NCI-H1930 (cell line): Measurements from ENCODE around the gene DBR1.
A peak's percentile ranks its signal among the peaks of the same experiment; 100 is the strongest.
"Not testable (repeated sequence)": the region's sequence is repeated elsewhere in the genome, so short reads cannot be mapped to it uniquely, and the experiment has no call there.

Experiments
- DNase-seq, 2 experiments: peaks; one replicate each; lab custom pipeline; 2025; lab: John Stamatoyannopoulos, UW

Gene DBR1

GRCh38 chr3:138186803-138187295 is 12.1 kb upstream of the DBR1 start:
- DNase-seq: peak; percentile 70 to 83

- DNase-seq: no peak
Observed at GRCh38 chr3:138186221-138186620, 11.5 kb upstream of the DBR1 start.

- no peak for DNase-seq
Observed at GRCh38 chr3:138184994-138185393, 10.3 kb upstream of the DBR1 start.

- no peak for DNase-seq
Observed at GRCh38 chr3:138180375-138181029, 5.8 kb upstream of the DBR1 start.

- no peak for DNase-seq
Observed at GRCh38 chr3:138173769-138174420, 826 bp downstream of the DBR1 start.

- DNase-seq: no peak
Observed at GRCh38 chr3:138172625-138173024, 2.1 kb downstream of the DBR1 start.

- no peak for DNase-seq
Observed at GRCh38 chr3:138165061-138165460, 9.7 kb downstream of the DBR1 start.

- DNase-seq: no peak
Observed at GRCh38 chr3:138157743-138158142, 17.0 kb downstream of the DBR1 start.

- no peak for DNase-seq
Observed at GRCh38 chr3:138154534-138154933, 20.2 kb downstream of the DBR1 start.

GRCh38 chr3:138148503-138148902 is 26.2 kb downstream of the DBR1 start:
- no peak for DNase-seq

DNA sequence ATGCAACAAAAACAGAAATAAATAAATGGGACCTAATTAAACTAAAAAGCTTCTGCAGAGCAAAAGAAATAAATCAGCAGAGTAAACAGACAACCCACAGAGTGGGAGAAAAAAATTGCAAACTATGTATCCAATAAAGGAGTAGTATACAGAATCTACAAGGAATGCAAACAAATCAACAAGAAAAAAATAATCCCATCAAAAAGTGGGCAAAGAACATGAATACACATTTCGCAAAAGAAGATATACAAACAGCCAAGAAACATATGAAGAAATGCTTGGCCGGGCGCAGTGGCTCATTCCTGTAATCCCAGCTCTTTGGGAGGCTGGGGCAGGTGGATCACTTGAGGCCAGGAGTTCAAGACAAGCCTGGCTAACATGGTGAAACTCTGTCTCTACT is 32.5 kb downstream of the DBR1 start:
- DNase-seq: not testable (repeated sequence)

DNA sequence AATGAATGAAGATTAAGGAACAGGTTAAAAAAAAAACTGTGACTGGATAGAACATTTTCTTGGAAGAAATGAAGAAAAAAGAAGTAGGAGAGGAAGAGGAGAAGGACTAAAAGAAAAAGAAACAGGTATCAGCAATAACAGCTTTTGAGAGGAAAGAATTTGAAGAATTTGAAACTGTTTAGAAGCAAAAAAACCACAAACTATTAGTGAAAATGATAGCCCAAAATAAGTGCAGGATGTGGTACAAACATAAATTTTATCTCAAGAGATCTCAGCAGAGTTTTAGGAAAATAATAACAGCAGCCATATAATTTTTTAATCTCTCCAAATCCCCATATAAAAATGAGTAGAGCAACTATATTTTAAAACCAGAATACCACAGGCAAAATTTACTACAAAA is 33.8 kb downstream of the DBR1 start:
- no peak for DNase-seq

- no peak for DNase-seq
Observed at GRCh38 chr3:138139691-138140090, 35.0 kb downstream of the DBR1 start.

DNA sequence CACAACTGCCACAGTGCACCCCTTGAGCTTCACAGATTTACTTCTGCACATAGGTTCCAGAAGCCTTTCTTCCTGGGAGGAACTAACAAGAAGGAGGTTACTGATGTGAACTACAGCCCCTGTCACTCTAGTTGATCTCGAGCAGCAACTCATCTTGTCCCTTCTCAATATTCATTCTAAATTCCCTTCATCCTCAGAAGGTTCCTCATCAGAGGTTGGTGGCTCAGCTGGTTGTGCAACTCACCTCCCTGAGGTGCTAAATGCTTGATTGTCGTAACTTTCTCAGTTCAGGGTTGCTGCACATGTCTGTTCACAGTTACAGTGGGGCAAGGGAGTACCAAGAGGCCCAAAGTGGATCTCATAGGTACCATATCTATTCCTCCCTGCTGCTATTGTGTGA is 36.9 kb downstream of the DBR1 start:
- DNase-seq: no peak

DNA sequence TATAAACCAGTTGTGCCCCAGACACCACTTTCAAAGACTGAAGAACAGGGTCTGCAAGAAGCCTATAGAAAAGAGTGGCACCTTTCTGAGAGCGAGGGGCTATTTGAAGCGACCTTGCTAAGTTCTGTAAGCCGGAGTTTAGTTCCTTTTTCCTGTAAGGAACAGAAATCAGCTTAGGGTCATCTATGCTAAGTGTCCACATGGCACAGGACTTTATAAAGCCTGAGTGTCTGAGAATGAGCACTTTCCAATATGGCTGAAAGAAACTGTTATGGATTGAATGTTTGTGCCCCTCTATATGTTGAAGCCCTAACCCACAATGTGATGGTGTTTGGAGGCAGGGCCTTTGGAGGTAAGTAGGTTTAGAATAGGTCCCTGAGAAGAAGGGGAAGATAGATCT is 38.5 kb downstream of the DBR1 start:
- no peak for DNase-seq

DNA sequence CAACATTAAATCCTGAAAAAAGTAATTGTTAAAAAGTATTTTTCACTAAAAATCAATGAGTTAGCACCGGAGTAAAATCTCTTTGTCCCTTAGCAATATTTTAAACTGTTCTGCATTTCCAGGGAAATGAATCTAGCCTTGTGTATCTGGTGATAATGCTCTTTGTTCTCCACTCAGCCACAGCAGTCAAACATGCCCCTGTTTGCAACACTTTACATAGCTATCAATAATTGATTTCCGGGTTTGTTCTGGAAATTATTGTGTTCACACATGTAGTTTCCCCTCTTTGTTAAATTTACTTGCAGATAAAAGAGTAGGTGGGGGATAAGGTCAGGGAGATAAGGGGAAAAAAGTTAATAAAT is 38.9 kb downstream of the DBR1 start:
- DNase-seq: no peak

DNA sequence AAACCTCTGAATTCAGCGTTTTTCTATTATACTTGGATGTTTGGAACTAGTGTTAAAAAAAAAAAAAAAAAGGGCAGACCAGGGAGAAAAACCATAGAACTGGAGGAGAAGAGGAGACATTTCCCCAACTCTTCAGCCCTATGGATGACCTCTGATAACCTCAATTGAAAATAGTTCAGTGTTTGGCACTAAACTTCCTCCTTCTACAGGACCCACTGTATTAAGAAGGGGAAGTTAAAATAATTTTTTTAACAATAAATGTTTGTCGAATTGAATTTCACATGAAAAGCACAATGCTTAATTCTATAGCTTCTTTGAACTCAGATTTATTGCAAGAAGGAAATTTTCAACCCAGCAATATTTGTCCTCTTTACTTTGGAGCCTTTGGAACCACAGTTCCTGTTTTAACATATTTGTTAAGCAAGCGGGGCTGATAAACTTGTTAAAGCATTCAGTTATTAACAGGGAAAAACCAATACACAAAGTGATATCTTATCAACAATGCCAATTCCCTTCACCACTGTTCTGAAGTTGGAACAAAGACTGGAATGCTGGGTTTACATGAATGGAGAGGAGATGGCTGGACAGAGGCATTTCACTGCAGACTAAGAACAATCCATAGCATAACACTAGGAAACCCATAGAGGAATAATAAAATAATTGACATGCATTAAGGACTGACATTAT is 39.4 kb downstream of the DBR1 start:
- DNase-seq: no peak

DNA sequence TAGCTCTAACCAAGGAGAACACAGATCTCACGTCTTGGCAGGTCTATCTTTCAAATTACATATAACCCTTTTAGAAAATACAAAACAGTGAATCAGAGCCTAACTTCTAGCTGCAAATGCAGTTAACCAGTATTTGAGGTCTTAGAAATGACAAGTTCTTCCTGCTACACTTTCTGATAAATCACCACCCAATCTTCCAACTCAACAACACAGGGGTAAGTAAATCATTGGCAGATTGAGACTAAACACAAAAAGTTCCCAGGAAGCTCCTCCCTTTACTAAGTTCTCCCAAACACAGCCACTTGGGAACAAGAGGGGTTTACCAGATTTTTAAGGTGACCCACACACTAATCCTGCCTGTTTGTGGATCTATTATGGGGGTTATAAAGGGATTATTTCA is 42.5 kb downstream of the DBR1 start, which contains the start of gene A4GNT:
Gene A4GNT (minus strand): TSS at position 152 of the 400 bp plus-strand sequence. CDS start 1,134 bp downstream, outside the sequence.
- DNase-seq: no peak

DNA sequence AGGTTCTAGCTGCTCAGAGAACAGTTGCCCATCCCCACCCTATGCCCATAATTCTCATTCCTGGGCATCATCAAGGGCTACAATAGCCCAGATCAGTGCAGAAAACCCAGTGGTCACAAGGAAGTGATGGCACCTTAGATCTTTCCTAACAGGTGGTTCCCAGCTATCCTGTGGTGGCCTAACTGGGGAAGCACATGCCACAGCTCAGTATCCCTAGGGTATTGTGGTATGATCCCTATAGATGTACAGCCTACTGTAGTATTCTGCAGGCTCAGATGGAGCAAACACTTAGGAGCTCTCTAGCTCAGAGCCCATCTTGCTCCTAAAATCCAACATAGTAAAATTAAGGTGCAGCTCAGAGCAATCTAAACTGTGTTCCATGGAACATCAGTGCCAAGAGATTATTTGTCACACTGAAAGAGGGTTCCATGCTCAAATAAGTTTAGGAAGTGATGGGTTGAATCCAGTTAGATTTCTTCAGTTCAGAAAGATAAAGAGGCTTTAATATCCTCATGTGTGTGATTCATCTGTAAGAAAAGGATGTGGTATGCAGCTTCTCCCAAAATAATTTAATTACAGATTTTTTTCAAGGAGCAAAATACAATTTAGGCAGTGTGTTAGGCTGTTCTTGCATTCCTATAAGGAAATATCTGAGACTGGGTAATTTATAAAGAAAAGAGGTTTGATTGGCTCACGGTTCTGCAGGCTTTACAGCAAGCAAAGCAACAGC is 46.9 kb downstream of the DBR1 start:
- no peak for DNase-seq

DNA sequence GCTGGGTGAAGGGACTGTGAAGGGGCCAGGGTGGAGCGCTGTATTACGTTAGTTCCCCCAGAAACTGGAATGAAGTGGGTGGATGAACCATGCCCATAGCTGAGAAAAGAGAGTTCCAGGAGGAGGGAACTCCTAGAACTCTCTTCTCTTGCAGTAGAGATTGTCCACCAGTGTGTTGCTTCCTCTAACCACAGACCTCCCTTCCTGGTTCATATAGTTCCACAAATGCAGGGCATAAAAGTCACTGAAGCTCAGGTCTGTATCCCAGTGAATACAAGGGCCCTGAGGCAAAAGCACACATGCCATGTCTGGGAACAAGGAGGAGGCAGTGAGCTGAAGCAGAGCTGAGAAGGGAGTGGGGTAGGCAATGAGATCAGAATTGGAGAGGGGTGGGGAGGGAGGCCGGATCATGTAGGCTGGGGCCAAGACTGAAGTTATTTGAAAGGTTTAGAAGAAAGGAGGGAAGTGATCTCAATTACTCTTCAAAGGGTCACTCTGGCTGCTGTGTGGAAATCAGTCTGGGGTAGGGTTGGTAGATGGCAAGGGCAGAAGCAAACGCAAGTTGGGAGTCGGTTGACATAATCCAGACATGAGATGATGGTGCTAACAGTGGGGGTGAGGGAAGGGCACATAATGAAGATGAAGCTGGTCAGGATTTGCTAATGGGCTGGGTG is 49.0 kb downstream of the DBR1 start:
- no peak for DNase-seq

GRCh38 chr3:138124706-138125355 is 49.9 kb downstream of the DBR1 start:
- no peak for DNase-seq
